ENCODE results near the gene ECT2. TPM values are rescaled to one million over a fixed set of nuclear protein-coding genes. Genes with fewer than 3 reads are reported as not detected.

ECT2 gene
- polyA plus RNA-seq, 1 of the 3 experiments (the other 2 are of a cell fraction) = 8.6 TPM

DNA sequence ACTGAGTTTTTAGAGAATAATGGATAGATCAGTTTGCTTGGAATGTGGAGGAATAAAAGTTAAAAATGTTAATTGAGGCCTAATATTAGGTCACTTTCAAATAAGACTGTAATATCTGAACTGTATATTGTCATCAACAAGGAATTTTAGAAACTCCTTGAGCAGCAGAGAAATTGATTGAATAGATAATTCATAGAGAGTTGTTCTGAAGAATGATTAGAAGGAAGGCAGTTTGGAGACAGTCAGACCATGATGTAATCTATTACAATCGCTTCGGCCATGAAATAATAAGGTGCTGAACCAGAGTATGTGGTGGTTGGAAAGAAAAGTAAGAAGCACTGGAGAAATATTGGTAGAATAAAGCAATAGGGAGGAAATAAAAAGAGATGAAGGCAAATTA, 15.7 kb downstream of the ECT2 start:
- 31% methylated on average over 2 of the region's 2 CpGs for WGBS (ENCODE audit: low lambda C conversion rate)
- POLR2A ChIA-PET = no interaction called here
- TF ChIP-seq, protein P1, sequence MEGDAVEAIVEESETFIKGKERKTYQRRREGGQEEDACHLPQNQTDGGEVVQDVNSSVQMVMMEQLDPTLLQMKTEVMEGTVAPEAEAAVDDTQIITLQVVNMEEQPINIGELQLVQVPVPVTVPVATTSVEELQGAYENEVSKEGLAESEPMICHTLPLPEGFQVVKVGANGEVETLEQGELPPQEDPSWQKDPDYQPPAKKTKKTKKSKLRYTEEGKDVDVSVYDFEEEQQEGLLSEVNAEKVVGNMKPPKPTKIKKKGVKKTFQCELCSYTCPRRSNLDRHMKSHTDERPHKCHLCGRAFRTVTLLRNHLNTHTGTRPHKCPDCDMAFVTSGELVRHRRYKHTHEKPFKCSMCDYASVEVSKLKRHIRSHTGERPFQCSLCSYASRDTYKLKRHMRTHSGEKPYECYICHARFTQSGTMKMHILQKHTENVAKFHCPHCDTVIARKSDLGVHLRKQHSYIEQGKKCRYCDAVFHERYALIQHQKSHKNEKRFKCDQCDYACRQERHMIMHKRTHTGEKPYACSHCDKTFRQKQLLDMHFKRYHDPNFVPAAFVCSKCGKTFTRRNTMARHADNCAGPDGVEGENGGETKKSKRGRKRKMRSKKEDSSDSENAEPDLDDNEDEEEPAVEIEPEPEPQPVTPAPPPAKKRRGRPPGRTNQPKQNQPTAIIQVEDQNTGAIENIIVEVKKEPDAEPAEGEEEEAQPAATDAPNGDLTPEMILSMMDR (IDR thresholded peaks at IDR 0.05) = no peak
- TF ChIP-seq JUND (IDR thresholded peaks at IDR 0.05) (no peak), EZH2phosphoT487 (IDR thresholded peaks at IDR 0.05; ENCODE audit: borderline replicate concordance, low read depth) (no peak), TCF12 (IDR thresholded peaks at IDR 0.05) (peak; percentile 19; the same call in 1 of the 2 replicates), NRF1 (IDR thresholded peaks at IDR 0.05; ENCODE audit: low read depth, low read length) (no peak), RCOR1 (IDR thresholded peaks at IDR 0.05; ENCODE audit: low read length) (no peak), TEAD4 (IDR thresholded peaks at IDR 0.05; ENCODE audit: borderline replicate concordance, insufficient read depth) (peak; percentile 12; the same call in 1 of the 2 replicates), EP300 (IDR thresholded peaks at IDR 0.05; ENCODE audit: borderline replicate concordance in 1 of 2, low read depth in 1 of 2, low read length in 1 of 2) (no peak; a peak in 1 of 4 replicates), POLR2AphosphoS5 (IDR thresholded peaks at IDR 0.05; ENCODE audit: low read depth, low read length) (no peak), MXI1 (IDR thresholded peaks at IDR 0.05; ENCODE audit: low read depth, low read length) (no peak), FOSL2 (IDR thresholded peaks at IDR 0.05; ENCODE audit: borderline replicate concordance, low read depth) (no peak), ELF1 (IDR thresholded peaks at IDR 0.05) (no peak), RAD21 (IDR thresholded peaks at IDR 0.05; ENCODE audit: low read length) (no peak), SMC3 (IDR thresholded peaks at IDR 0.05; ENCODE audit: low read depth, low read length) (no peak), GABPA (IDR thresholded peaks at IDR 0.05; ENCODE audit: low read depth) (no peak), RFX5 (IDR thresholded peaks at IDR 0.05; ENCODE audit: low read length) (no peak), CHD2 (IDR thresholded peaks at IDR 0.05; ENCODE audit: low read length, partially characterized antibody) (no peak), YY1 (IDR thresholded peaks at IDR 0.05; ENCODE audit: low read depth) (no peak), TAF1 (IDR thresholded peaks at IDR 0.05; ENCODE audit: borderline replicate concordance, low read depth, low read length) (no peak), SIN3A (IDR thresholded peaks at IDR 0.05; ENCODE audit: borderline replicate concordance, low read depth, low read length) (no peak), FOXJ3 (CRISPR knock-in tag; IDR thresholded peaks at IDR 0.05) (no peak)
- TF ChIP-seq, protein P2, sequence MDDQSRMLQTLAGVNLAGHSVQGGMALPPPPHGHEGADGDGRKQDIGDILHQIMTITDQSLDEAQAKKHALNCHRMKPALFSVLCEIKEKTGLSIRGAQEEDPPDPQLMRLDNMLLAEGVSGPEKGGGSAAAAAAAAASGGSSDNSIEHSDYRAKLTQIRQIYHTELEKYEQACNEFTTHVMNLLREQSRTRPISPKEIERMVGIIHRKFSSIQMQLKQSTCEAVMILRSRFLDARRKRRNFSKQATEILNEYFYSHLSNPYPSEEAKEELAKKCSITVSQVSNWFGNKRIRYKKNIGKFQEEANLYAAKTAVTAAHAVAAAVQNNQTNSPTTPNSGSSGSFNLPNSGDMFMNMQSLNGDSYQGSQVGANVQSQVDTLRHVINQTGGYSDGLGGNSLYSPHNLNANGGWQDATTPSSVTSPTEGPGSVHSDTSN (IDR thresholded peaks at IDR 0.05) = peak; percentile 60
- TF ChIP-seq, protein P3, sequence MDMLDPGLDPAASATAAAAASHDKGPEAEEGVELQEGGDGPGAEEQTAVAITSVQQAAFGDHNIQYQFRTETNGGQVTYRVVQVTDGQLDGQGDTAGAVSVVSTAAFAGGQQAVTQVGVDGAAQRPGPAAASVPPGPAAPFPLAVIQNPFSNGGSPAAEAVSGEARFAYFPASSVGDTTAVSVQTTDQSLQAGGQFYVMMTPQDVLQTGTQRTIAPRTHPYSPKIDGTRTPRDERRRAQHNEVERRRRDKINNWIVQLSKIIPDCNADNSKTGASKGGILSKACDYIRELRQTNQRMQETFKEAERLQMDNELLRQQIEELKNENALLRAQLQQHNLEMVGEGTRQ (IDR thresholded peaks at IDR 0.05; ENCODE audit: borderline replicate concordance, low read depth, low read length) = no peak
- TF ChIP-seq, protein P4, sequence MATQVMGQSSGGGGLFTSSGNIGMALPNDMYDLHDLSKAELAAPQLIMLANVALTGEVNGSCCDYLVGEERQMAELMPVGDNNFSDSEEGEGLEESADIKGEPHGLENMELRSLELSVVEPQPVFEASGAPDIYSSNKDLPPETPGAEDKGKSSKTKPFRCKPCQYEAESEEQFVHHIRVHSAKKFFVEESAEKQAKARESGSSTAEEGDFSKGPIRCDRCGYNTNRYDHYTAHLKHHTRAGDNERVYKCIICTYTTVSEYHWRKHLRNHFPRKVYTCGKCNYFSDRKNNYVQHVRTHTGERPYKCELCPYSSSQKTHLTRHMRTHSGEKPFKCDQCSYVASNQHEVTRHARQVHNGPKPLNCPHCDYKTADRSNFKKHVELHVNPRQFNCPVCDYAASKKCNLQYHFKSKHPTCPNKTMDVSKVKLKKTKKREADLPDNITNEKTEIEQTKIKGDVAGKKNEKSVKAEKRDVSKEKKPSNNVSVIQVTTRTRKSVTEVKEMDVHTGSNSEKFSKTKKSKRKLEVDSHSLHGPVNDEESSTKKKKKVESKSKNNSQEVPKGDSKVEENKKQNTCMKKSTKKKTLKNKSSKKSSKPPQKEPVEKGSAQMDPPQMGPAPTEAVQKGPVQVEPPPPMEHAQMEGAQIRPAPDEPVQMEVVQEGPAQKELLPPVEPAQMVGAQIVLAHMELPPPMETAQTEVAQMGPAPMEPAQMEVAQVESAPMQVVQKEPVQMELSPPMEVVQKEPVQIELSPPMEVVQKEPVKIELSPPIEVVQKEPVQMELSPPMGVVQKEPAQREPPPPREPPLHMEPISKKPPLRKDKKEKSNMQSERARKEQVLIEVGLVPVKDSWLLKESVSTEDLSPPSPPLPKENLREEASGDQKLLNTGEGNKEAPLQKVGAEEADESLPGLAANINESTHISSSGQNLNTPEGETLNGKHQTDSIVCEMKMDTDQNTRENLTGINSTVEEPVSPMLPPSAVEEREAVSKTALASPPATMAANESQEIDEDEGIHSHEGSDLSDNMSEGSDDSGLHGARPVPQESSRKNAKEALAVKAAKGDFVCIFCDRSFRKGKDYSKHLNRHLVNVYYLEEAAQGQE (IDR thresholded peaks at IDR 0.05; ENCODE audit: low read depth, low read length) = no peak
- TF ChIP-seq, protein P5, sequence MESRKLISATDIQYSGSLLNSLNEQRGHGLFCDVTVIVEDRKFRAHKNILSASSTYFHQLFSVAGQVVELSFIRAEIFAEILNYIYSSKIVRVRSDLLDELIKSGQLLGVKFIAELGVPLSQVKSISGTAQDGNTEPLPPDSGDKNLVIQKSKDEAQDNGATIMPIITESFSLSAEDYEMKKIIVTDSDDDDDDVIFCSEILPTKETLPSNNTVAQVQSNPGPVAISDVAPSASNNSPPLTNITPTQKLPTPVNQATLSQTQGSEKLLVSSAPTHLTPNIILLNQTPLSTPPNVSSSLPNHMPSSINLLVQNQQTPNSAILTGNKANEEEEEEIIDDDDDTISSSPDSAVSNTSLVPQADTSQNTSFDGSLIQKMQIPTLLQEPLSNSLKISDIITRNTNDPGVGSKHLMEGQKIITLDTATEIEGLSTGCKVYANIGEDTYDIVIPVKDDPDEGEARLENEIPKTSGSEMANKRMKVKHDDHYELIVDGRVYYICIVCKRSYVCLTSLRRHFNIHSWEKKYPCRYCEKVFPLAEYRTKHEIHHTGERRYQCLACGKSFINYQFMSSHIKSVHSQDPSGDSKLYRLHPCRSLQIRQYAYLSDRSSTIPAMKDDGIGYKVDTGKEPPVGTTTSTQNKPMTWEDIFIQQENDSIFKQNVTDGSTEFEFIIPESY (IDR thresholded peaks at IDR 0.05; ENCODE audit: borderline replicate concordance, low read depth) = no peak
- TF ChIP-seq, protein P6, sequence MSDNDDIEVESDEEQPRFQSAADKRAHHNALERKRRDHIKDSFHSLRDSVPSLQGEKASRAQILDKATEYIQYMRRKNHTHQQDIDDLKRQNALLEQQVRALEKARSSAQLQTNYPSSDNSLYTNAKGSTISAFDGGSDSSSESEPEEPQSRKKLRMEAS (IDR thresholded peaks at IDR 0.05; ENCODE audit: low read depth) = no peak

More for the DNA sequence above, 15.7 kb downstream of the ECT2 start:
- peaks cover 0 to 10% of the 10 kb centered on the region in 2 experiments; a peak in 3 of 4 replicates for H3K4me1 ChIP-seq (ENCODE audit: control insufficient read depth in 1 of 2, insufficient read depth in 2 of 2, low read depth in 1 of 2, low read length in 1 of 2)
- H3K9me3 ChIP-seq = no peaks in the 10 kb centered on the region
- DNase-seq = no peak
- no peaks in the 10 kb centered on the region for H3K27me3 ChIP-seq (ENCODE audit: insufficient read depth)
- peak overlapping the region; percentile 44; the same call in 1 of the 2 replicates for H3K4me2 ChIP-seq
- H4K20me1 ChIP-seq (ENCODE audit: insufficient read depth) = no peaks in the 10 kb centered on the region
- peaks cover 10% of the 10 kb centered on the region; the same call in 1 of the 2 replicates for H3K79me2 ChIP-seq (ENCODE audit: insufficient read depth)
- no peak overlapping the region for H2AFZ ChIP-seq (ENCODE audit: low read depth)
- no peaks in the 10 kb centered on the region for H3K9me2 ChIP-seq
- CTCF ChIA-PET = no interaction called here
- peaks cover 15% of the 10 kb centered on the region for H3F3A ChIP-seq (replicated peaks; ENCODE audit: insufficient read depth)
- peak overlapping the region; percentile 27; the same call in 1 of the 2 replicates for H3K9ac ChIP-seq
- H3K27ac ChIP-seq (ENCODE audit: low read depth in 2 of 2, low read length in 1 of 2) = peak overlapping the region; percentile 85 to 90
- H3K4me3 ChIP-seq (ENCODE audit: low read depth in 2 of 2, low read length in 1 of 2) = no peak overlapping the region
- H3K36me3 ChIP-seq (replicated peaks in 1 of 2; ENCODE audit: control insufficient read depth in 1 of 2, insufficient read depth in 2 of 2, low read length in 1 of 2) = peaks cover 71 to 80% of the 10 kb centered on the region in 2 experiments
